Measurements from ENCODE around the gene GEMIN7. TPM values are rescaled to one million over a fixed set of nuclear protein-coding genes. Genes with fewer than 3 reads are reported as not detected.

GEMIN7 gene
- total RNA-seq, 2 donors from 2014 or later = 56.9 to 57.2 TPM

DNA sequence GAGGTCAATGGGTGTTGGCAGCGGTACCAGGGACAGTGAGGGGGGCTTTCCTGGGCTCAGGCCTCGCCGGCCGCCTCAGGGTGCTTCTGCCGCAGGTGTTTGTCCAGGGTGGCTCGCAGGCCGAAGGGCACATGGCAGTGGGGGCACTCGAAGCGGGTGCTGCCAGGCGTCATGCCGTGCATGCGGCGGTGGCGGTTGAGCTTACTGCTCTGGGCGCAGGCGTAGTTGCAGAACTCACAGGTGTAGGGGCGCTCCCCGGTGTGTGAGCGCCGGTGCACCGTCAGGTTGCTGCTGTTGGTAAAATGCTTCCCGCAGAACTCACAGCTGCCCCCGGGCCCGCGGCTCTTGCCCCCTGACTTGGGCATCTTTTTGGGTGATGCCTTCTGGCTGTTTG, 7.5 kb upstream of the GEMIN7 start:
- Mint-ChIP-seq H3K4me3 (no peak overlapping the region), H3K27me3 (no peaks in the 10 kb centered on the region), H3K4me1 (no peaks in the 10 kb centered on the region), H3K9me3 (no peaks in the 10 kb centered on the region), H3K27ac (no peak overlapping the region), H3K36me3 (ENCODE audit: low read depth) (peaks cover 48% of the 10 kb centered on the region)
- no peak for ATAC-seq (replicated peaks)

GRCh38 chr19:45071969-45072790, 6.9 kb upstream of the GEMIN7 start:
- H3K4me1 Mint-ChIP-seq = peaks cover 6% of the 10 kb centered on the region
- ATAC-seq (replicated peaks) = no peak
- no peaks in the 10 kb centered on the region for H3K9me3 Mint-ChIP-seq
- H3K4me3 Mint-ChIP-seq = no peak overlapping the region
- H3K36me3 Mint-ChIP-seq (ENCODE audit: low read depth) = peaks cover 41% of the 10 kb centered on the region
- no peaks in the 10 kb centered on the region for H3K27me3 Mint-ChIP-seq
- H3K27ac Mint-ChIP-seq = peak overlapping the region; percentile 38

DNA sequence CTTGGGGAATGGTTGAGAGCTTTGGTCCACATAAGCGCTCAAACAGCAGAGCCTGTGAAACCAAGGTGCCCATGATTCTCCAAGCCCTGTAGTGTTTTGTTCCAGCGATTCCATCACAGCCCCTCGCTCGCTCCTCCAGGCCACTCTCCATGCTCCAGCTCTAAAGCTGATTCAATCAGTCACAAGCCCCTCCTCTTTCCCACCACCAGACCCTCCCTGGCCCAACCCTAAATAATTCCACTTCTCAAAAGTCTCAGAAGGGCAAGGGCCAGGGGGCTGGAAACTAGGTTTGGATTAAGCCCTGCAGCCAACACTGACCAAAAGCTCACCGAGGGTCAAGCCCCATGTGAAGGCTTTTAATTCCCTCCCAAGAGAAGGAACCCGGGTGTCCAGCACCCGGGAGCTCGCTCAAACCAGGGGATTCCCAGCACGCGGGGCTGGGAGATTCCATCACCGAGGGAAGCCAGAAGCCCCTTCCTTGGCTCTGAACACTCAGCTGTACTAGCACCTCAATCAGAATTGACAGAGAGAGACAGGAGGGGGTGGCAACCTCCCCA, 4.2 kb upstream of the GEMIN7 start:
- H3K9me3 Mint-ChIP-seq = no peaks in the 10 kb centered on the region
- no peak overlapping the region for H3K27ac Mint-ChIP-seq
- H3K4me1 Mint-ChIP-seq = peaks cover 11% of the 10 kb centered on the region
- no peak for ATAC-seq (replicated peaks)
- H3K4me3 Mint-ChIP-seq = peak overlapping the region; percentile 82
- peaks cover 25% of the 10 kb centered on the region for H3K36me3 Mint-ChIP-seq (ENCODE audit: low read depth)
- no peaks in the 10 kb centered on the region for H3K27me3 Mint-ChIP-seq

DNA sequence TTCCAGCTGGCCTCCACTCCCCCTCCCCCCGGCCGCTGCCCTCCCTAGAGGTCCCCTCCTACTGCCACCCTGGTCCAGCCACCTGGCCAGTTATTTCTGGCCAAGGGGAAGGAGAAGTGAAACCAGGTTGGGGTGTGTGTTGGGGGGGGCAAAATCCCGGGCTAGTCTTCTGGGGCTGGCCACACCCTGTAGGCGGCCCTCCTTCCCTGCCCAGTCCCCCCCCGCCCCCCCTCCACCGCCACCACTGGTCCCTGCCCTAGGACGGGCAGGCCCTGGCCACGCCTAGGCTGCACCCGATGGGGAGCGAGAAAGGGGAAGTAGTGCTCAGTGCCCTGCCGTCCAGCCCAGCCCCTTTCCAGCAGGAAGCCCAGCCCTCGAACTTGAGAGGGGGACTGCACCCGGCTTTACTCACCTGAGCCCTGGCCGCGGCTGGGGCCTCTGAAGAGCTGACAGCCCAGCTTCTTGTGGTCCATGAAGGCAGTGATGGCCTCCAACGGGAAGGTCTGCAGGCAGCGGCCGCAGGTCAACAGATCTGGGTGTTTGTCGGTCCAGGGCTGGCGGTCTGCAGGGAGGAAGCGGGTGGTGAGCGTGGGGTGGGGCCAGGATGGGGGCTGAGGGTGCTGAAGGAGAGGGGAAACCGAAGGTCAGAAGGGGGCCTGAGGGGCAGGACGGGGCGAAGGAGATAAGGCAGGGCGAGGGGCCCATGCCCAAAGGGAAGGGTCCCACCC, 3.6 kb upstream of the GEMIN7 start:
- peaks cover 25% of the 10 kb centered on the region for H3K36me3 Mint-ChIP-seq (ENCODE audit: low read depth)
- peaks cover 11% of the 10 kb centered on the region for H3K4me1 Mint-ChIP-seq
- H3K9me3 Mint-ChIP-seq = no peaks in the 10 kb centered on the region
- ATAC-seq (replicated peaks) = peak; percentile 54
- H3K4me3 Mint-ChIP-seq = peak overlapping the region; percentile 82
- H3K27ac Mint-ChIP-seq = no peak overlapping the region
- no peaks in the 10 kb centered on the region for H3K27me3 Mint-ChIP-seq

GRCh38 chr19:45076029-45076850, 2.8 kb upstream of the GEMIN7 start, which contains the start of gene ZNF296:
ZNF296 (minus strand) TSS chr19:45076478; CDS start chr19:45076373, 105 bp downstream.
- Mint-ChIP-seq H3K4me3 (peak within 1 kb of the TSS; percentile 82), H3K9me3 (no peaks in the 10 kb centered on the region), H3K27ac (peak within 1 kb of the TSS; percentile 41), H3K4me1 (peaks cover 14% of the 10 kb centered on the region), H3K36me3 (ENCODE audit: low read depth) (peaks cover 25% of the 10 kb centered on the region), H3K27me3 (no peaks in the 10 kb centered on the region)
- peak; percentile 79 for ATAC-seq (replicated peaks)

DNA sequence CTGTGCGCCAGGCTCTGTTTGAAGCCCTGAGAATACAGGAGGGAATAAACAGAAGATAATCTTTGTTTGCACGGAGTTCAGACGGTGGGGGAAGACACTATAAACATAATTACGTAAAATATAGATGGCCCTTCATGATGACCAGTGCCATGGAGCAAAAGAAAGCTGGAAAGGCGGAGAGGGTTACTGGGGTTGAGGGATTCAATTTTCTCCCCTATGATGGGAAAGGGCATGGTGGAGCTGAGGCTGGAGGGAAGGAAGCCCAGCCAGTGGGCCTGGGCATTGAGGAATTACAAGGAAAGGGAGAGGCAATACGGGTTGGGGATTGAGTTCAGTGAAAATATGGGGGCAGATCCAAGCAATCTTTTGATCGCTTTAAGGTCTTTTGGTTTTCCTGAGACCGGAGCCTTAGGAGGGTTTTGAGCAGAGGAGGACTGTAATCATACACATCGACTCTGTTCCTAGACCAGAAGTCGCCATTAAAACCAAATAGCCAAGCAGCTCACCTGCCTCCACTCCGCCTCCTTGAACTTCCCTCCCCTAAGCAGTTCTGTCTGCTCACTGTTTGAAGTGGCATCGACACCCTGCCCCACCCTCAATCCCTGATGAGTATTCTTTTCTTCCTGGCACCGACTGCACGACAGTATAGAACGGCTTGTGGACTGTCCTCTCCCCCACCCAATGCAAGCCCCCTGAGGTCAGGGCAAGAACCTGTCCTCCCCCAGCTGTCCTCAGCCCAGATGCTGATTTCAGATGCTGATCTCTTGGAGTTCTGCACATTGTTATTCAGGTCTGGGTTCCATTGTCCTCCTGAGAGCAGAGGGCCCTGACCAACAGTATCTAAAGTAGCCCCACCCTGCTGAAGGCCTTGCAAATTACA, 2.0 kb upstream of the GEMIN7 start:
- H3K4me1 Mint-ChIP-seq = peaks cover 21% of the 10 kb centered on the region
- no peaks in the 10 kb centered on the region for H3K9me3 Mint-ChIP-seq
- peaks cover 30% of the 10 kb centered on the region for H3K36me3 Mint-ChIP-seq (ENCODE audit: low read depth)
- peak overlapping the region; percentile 41 for H3K27ac Mint-ChIP-seq
- peak overlapping the region; percentile 82 for H3K4me3 Mint-ChIP-seq
- ATAC-seq (replicated peaks) = no peak
- no peaks in the 10 kb centered on the region for H3K27me3 Mint-ChIP-seq

- Mint-ChIP-seq H3K27ac (peak overlapping the region; percentile 22), H3K36me3 (ENCODE audit: low read depth) (peaks cover 45% of the 10 kb centered on the region), H3K27me3 (no peaks in the 10 kb centered on the region), H3K4me1 (peaks cover 24% of the 10 kb centered on the region), H3K4me3 (peak overlapping the region; percentile 98), H3K9me3 (no peaks in the 10 kb centered on the region)
- no peak for ATAC-seq (replicated peaks)
Measured at GRCh38 chr19:45078390-45079062, 534 bp upstream of the GEMIN7 start.

DNA sequence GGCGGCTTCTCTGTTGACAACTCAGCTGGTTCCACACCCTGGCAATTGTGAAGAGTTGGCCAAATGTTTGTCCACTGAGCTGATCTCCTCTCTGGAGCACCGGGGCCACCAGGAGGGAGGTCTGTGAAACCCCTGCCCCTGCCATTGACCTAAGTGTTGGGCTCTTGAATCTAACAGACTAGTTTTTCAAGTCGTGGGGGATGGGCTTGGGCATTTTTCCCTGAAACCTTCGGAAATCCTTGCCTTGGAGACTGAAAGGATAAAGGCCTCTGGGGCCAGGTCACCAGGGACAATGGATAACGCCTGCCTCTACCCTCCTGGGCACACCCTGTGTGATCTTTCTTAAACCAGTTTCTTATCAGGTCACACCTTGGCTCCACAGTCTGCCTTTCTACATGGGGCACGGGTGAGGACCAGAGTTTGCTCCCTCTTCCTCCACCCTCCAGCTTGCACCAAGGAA, 881 bp downstream of the GEMIN7 start:
- no peak for ATAC-seq (replicated peaks)
- H3K4me1 Mint-ChIP-seq = peaks cover 24% of the 10 kb centered on the region
- no peaks in the 10 kb centered on the region for H3K27me3 Mint-ChIP-seq
- peak overlapping the region; percentile 98 for H3K27ac Mint-ChIP-seq
- H3K4me3 Mint-ChIP-seq = peak overlapping the region; percentile 98
- H3K36me3 Mint-ChIP-seq (ENCODE audit: low read depth) = peaks cover 49% of the 10 kb centered on the region
- H3K9me3 Mint-ChIP-seq = no peaks in the 10 kb centered on the region

DNA sequence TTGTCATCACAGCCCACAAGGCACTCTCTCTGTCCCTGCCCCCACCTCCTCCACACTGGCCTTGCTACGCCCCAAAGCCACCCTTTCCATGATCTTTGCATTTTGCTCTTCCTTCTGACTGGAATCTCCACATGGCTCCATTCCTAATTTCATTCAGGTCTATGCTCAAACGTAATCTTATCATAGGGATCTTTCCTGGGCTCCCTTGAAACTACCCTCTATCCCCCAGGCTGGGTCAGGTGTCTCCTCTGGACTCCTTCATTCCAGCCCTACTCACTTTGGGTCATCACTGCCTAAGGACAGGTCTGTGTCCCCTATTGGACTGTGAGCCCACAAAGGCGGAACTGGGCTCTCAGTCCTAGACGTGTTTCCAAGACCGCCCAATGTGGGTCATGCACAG, 3.1 kb downstream of the GEMIN7 start:
- no peaks in the 10 kb centered on the region for H3K9me3 Mint-ChIP-seq
- ATAC-seq (replicated peaks) = no peak
- peaks cover 18% of the 10 kb centered on the region for H3K4me1 Mint-ChIP-seq
- H3K27me3 Mint-ChIP-seq = no peaks in the 10 kb centered on the region
- peaks cover 68% of the 10 kb centered on the region for H3K36me3 Mint-ChIP-seq (ENCODE audit: low read depth)
- peak overlapping the region; percentile 98 for H3K27ac Mint-ChIP-seq
- peak overlapping the region; percentile 98 for H3K4me3 Mint-ChIP-seq

DNA sequence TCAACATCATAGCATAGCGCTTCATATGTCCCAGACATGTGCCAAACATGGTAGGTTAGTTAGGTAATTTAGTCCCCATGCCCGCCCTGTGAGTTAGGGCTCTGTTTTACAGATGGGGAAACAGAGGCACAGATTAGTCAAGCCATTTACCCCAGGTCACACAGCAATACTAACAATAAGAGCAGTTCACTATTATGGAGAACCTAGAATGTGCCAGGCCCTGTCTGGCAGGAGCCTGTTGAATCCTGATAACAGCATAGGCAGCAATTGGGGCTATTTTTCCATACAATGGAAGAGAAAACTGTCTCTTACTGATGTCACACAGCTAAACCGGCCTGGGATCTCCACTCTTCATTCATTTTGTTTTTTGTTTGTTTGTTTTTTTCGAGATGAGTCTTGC, 7.4 kb downstream of the GEMIN7 start:
- H3K4me1 Mint-ChIP-seq = peaks cover 20% of the 10 kb centered on the region
- H3K9me3 Mint-ChIP-seq = no peaks in the 10 kb centered on the region
- H3K36me3 Mint-ChIP-seq (ENCODE audit: low read depth) = peaks cover 87% of the 10 kb centered on the region
- H3K27ac Mint-ChIP-seq = no peak overlapping the region
- no peak for ATAC-seq (replicated peaks)
- no peaks in the 10 kb centered on the region for H3K27me3 Mint-ChIP-seq
- H3K4me3 Mint-ChIP-seq = no peak overlapping the region

DNA sequence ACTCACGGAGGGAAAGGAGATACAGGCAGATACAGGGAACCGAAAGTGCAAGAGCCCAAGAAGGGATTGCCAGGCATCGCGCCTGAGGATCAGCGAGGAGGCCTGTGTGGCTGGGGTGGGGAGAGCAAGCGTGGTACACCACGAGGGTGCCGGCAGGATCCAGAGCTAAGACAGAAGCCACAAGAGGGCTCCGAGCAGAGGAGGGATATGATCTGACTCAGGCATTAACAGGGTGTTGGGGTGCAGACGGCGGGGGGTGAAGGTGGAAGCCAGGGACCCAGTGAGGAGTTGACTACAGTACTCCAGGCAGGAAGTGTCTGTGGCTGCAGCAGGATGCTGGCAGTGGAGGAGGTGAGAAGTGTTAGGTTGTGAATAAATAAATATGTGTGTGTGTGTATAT, 8.5 kb downstream of the GEMIN7 start:
- Mint-ChIP-seq H3K36me3 (ENCODE audit: low read depth) (peaks cover 87% of the 10 kb centered on the region), H3K4me1 (peaks cover 18% of the 10 kb centered on the region), H3K9me3 (no peaks in the 10 kb centered on the region), H3K27me3 (no peaks in the 10 kb centered on the region), H3K4me3 (peak overlapping the region; percentile 30), H3K27ac (peak overlapping the region; percentile 63)
- ATAC-seq (replicated peaks) = peak; percentile 12

DNA sequence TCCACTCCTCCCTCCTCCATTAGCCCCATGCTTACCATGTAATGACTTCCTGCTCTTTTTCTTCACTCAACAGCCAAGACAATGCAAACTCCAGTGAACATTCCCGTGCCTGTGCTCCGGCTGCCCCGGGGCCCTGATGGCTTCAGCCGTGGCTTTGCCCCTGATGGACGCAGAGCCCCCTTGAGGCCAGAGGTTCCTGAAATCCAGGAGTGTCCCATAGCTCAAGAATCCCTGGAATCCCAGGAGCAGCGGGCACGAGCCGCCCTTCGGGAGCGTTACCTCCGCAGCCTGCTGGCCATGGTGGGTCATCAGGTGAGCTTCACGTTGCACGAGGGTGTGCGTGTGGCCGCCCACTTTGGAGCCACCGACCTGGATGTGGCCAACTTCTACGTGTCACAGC, 11.0 kb downstream of the GEMIN7 start:
- Mint-ChIP-seq H3K4me1 (peaks cover 36% of the 10 kb centered on the region), H3K27ac (no peak overlapping the region), H3K9me3 (no peaks in the 10 kb centered on the region), H3K4me3 (no peak overlapping the region), H3K36me3 (ENCODE audit: low read depth) (peaks cover 96% of the 10 kb centered on the region), H3K27me3 (no peaks in the 10 kb centered on the region)
- no peak for ATAC-seq (replicated peaks)

- Mint-ChIP-seq H3K4me3 (peak overlapping the region; percentile 98), H3K9me3 (no peaks in the 10 kb centered on the region), H3K27ac (no peak overlapping the region), H3K4me1 (peaks cover 36% of the 10 kb centered on the region), H3K36me3 (ENCODE audit: low read depth) (peaks cover 91% of the 10 kb centered on the region), H3K27me3 (no peaks in the 10 kb centered on the region)
- ATAC-seq (replicated peaks) = no peak
Measured at GRCh38 chr19:45090606-45091005, 11.5 kb downstream of the GEMIN7 start.

All from activated T-helper 17 cell treated with anti-CD3 and anti-CD28 coated beads, Interleukin-2, amount 50 U/mL, for 72 hours (primary cell).